ENCODE data around the gene CD226. TPM values are rescaled to one million over a fixed set of nuclear protein-coding genes. Genes with fewer than 3 reads are reported as not detected.

CD226 gene
- total RNA-seq, 4 donors from 2014 or later: 0.03 to 1.6 (median 0.22) TPM

GRCh38 chr18:69946608-69947155, 991 bp downstream of the CD226 start:
- H3K9me3 ChIP-seq: no peaks in the 10 kb centered on the region
- intact Hi-C loops (cut with DNase I; ENCODE audit: low total_unique reads): no loop called here
- no peaks in the 10 kb centered on the region for H3K27me3 ChIP-seq
- no peaks in the 10 kb centered on the region for H3K4me1 ChIP-seq
- no peak overlapping the region for H3K27ac ChIP-seq
- in situ Hi-C loops (cut with MboI; ENCODE audit: low sequenced_read_pairs in 4 of 4): no loop called here
- H3K36me3 ChIP-seq: no peaks in the 10 kb centered on the region
- no peak overlapping the region for H3K4me3 ChIP-seq
- ATAC-seq (no peak), DNase-seq (no peak)
- no peak for TF ChIP-seq CTCF (IDR thresholded peaks at IDR 0.05 in 4 of 5, conservative IDR thresholded peaks at IDR 0.05 in 1 of 5)
- no peak for TF ChIP-seq POLR2A (IDR thresholded peaks at IDR 0.05)

- Histone ChIP-seq H3K36me3 (no peaks in the 10 kb centered on the region), H3K27me3 (no peaks in the 10 kb centered on the region), H3K4me3 (no peak overlapping the region), H3K9me3 (no peaks in the 10 kb centered on the region), H3K27ac (no peak overlapping the region), H3K4me1 (no peaks in the 10 kb centered on the region)
- intact Hi-C loops (cut with DNase I; ENCODE audit: low total_unique reads): no loop called here
- in situ Hi-C loops (cut with MboI; ENCODE audit: low sequenced_read_pairs in 4 of 4): no loop called here
- TF ChIP-seq POLR2A (IDR thresholded peaks at IDR 0.05) (no peak), CTCF (IDR thresholded peaks at IDR 0.05 in 4 of 5, conservative IDR thresholded peaks at IDR 0.05 in 1 of 5) (no peak)
- ATAC-seq: no peak
- no peak for DNase-seq
Observed at GRCh38 chr18:69945220-69946114, 2.2 kb downstream of the CD226 start.

GRCh38 chr18:69944436-69944835, 3.2 kb downstream of the CD226 start:
- intact Hi-C loops (cut with DNase I; ENCODE audit: low total_unique reads) (no loop called here), in situ Hi-C loops (cut with MboI; ENCODE audit: low sequenced_read_pairs in 4 of 4) (no loop called here)
- H3K4me3 ChIP-seq: no peak overlapping the region
- H3K27me3 ChIP-seq: no peaks in the 10 kb centered on the region
- no peaks in the 10 kb centered on the region for H3K4me1 ChIP-seq
- H3K9me3 ChIP-seq: no peaks in the 10 kb centered on the region
- no peak for DNase-seq
- TF ChIP-seq POLR2A (IDR thresholded peaks at IDR 0.05) (no peak), CTCF (IDR thresholded peaks at IDR 0.05 in 4 of 5, conservative IDR thresholded peaks at IDR 0.05 in 1 of 5) (no peak)
- no peak overlapping the region for H3K27ac ChIP-seq
- no peak for ATAC-seq
- no peaks in the 10 kb centered on the region for H3K36me3 ChIP-seq

GRCh38 chr18:69943021-69943420, 4.7 kb downstream of the CD226 start:
- intact Hi-C loops (cut with DNase I; ENCODE audit: low total_unique reads): no loop called here
- Histone ChIP-seq H3K27me3 (no peaks in the 10 kb centered on the region), H3K4me3 (no peak overlapping the region), H3K9me3 (no peaks in the 10 kb centered on the region), H3K27ac (no peak overlapping the region), H3K4me1 (no peaks in the 10 kb centered on the region), H3K36me3 (no peaks in the 10 kb centered on the region)
- TF ChIP-seq POLR2A (IDR thresholded peaks at IDR 0.05) (no peak), CTCF (IDR thresholded peaks at IDR 0.05 in 4 of 5, conservative IDR thresholded peaks at IDR 0.05 in 1 of 5) (no peak)
- DNase-seq (no peak), ATAC-seq (no peak)
- in situ Hi-C loops (cut with MboI; ENCODE audit: low sequenced_read_pairs in 4 of 4): no loop called here

Measured in gastrocnemius medialis (tissue), 4 donors.